ENCODE data around the gene PSMC1. TPM values are rescaled to one million over a fixed set of nuclear protein-coding genes. Genes with fewer than 3 reads are reported as not detected.

The PSMC1 gene
- total and polyA plus RNA-seq, 8 donors, result 24.4 to 71.4 (median 37.2) TPM

DNA sequence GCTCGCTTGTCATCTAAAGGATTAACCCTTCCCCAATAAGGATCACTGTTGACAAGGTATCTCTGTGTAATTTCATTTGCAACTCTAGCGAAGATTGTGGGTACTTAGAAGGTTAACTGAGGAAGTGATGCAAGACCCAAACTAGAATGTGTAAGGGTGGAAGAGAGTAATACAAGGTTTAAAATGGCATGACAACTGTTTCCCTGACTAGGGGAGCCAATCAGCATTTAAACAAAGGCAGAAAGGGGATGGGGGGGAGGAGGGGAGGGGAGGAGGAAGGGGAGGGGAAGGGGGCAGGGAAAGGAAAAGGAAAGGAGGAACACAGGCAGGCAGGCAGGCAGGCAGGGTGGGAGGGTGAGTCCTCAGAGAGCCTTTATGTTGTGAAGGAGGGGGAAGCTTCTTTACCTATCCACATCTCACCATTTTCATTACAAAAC, 44.3 kb downstream of the PSMC1 start:
- no peak for TF ChIP-seq CTCF (IDR thresholded peaks at IDR 0.05)
- Histone ChIP-seq H3K4me3 (no peak overlapping the region), H3K4me1 (peaks cover 0 to 8% (median 4%) of the 10 kb centered on the region in 3 donors), H3K36me3 (peaks cover 0 to 17% (median 5%) of the 10 kb centered on the region in 3 donors), H3K27me3 (no peaks in the 10 kb centered on the region), H3K27ac (no peak overlapping the region), H3K9me3 (no peaks in the 10 kb centered on the region)
- 88 to 91% methylated on average over 2 of the region's 2 CpGs for WGBS, 2 donors
- ATAC-seq (peak in 2 of 4 donors; percentile 17 to 24), DNase-seq (no peak), FAIRE-seq (no peak)
- intact Hi-C loops (cut with DNase I), result loop anchor here in 1 of 3 donors (10.0 kb wide), 1 partner anchor 404 kb away; no protein-coding TSS in a partner anchor

DNA sequence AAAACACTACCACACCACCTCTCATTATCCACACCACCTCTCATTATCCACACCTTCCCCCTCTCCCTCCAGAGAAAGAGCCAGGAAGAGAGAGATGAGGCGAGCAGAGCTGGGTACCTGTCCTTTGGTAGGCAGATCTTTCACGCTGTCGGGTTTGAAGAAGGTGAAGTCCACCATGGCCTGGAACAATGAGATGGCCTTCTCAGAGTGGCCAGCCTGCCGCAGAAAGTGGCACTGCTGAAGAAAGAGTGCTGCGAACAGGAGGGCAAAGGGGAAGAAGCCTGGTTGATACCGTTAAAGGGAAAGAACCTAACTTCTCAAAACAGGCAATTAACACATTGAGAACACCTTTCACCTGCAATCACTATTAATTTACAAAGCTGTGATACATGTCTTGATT, 44.8 kb downstream of the PSMC1 start:
- peaks cover 0 to 8% (median 4%) of the 10 kb centered on the region in 3 donors for H3K4me1 ChIP-seq
- FAIRE-seq (no peak), ATAC-seq (no peak), DNase-seq (no peak)
- H3K27ac ChIP-seq, result no peak overlapping the region
- TF ChIP-seq CTCF (IDR thresholded peaks at IDR 0.05), result no peak
- peaks cover 0 to 14% (median 5%) of the 10 kb centered on the region in 3 donors for H3K36me3 ChIP-seq
- no peaks in the 10 kb centered on the region for H3K27me3 ChIP-seq
- H3K4me3 ChIP-seq, result no peak overlapping the region
- intact Hi-C loops (cut with DNase I), result loop anchor here in 1 of 3 donors (10.0 kb wide), 1 partner anchor 404 kb away; no protein-coding TSS in a partner anchor
- WGBS, 2 donors, result 77 to 82% methylated on average over 6 of the region's 6 CpGs
- H3K9me3 ChIP-seq, result no peaks in the 10 kb centered on the region

GRCh38 chr14:90301668-90302090, 45.3 kb downstream of the PSMC1 start:
- peak; percentile 89 for FAIRE-seq
- Histone ChIP-seq H3K4me1 (peaks cover 0 to 8% (median 4%) of the 10 kb centered on the region in 3 donors), H3K4me3 (no peak overlapping the region), H3K27ac (peak overlapping the region in 2 of 4 donors; percentile 13 to 28), H3K9me3 (no peaks in the 10 kb centered on the region), H3K27me3 (no peaks in the 10 kb centered on the region), H3K36me3 (peaks cover 0 to 8% (median 5%) of the 10 kb centered on the region in 3 donors)
- 35 to 42% methylated on average over 5 of the region's 5 CpGs for WGBS, 2 donors
- intact Hi-C loops (cut with DNase I), result loop anchor here in 1 of 3 donors (10.0 kb wide), 1 partner anchor 403 kb away; no protein-coding TSS in a partner anchor
- peak; percentile 80 to 88 (median 86) for ATAC-seq
- no peak for DNase-seq
- TF ChIP-seq CTCF (IDR thresholded peaks at IDR 0.05), result peak in 2 of 4 donors; percentile 8 to 18

- Histone ChIP-seq H3K4me1 (peaks cover 0 to 8% (median 4%) of the 10 kb centered on the region in 3 donors), H3K9me3 (no peaks in the 10 kb centered on the region), H3K36me3 (peaks cover 0 to 7% (median 5%) of the 10 kb centered on the region in 3 donors), H3K27ac (no peak overlapping the region), H3K27me3 (no peaks in the 10 kb centered on the region), H3K4me3 (no peak overlapping the region)
- intact Hi-C loops (cut with DNase I), result loop anchor here in 1 of 3 donors (10.0 kb wide), 1 partner anchor 402 kb away; no protein-coding TSS in a partner anchor
- 54% methylated on average over 10 of the region's 10 CpGs for WGBS, 2 donors
- no peak for TF ChIP-seq CTCF (IDR thresholded peaks at IDR 0.05)
- FAIRE-seq (no peak), ATAC-seq (no peak), DNase-seq (no peak)
Measured at GRCh38 chr14:90302529-90303303, 46.4 kb downstream of the PSMC1 start.
